ENCODE results near the gene PRKN. TPM values are rescaled to one million over a fixed set of nuclear protein-coding genes. Genes with fewer than 3 reads are reported as not detected.

PRKN gene
- total RNA-seq, 4 donors from 2014 or later = 4.5 to 12.3 (median 9.0) TPM

DNA sequence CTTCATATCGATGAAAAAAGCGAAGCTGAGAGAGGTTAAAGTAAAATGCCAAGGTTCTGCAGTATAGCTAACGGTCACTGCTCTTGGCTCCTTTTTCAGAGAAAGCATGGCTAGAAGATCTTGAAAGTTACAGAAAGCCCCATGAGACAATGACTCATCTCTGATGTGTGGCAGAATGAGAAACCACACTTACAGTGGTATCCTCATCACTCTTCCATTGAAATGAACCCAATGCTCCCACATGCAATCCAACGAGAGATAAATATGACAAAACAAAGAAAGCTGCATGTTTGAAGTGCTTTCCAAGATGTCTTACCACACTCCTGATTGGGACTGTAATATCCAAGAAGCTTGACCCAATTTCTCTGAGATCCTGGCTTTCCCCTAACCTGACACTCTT lies 694.9 kb downstream of the PRKN start:
- Histone ChIP-seq H3K4me1 (no peaks in the 10 kb centered on the region), H3K4me3 (no peak overlapping the region), H3K36me3 (no peaks in the 10 kb centered on the region), H3K27me3 (no peaks in the 10 kb centered on the region), H3K27ac (no peak overlapping the region), H3K9me3 (no peaks in the 10 kb centered on the region)
- intact Hi-C loops (cut with DNase I; ENCODE audit: low total_unique reads) = no loop called here
- DNase-seq = no peak
- WGBS, 2 donors (ENCODE audit: low coverage in 1 of 2) = 85 to 95% methylated on average over 4 of the region's 4 CpGs
- in situ Hi-C loops (cut with MboI; ENCODE audit: low pct_ligation_motif_present in 1 of 4, low pct_unique_long_range_greater_than_20kb in 1 of 4, low sequenced_read_pairs in 3 of 4) = no loop called here
- TF ChIP-seq POLR2AphosphoS5 (IDR thresholded peaks at IDR 0.05) = no peak
- TF ChIP-seq, protein P1, sequence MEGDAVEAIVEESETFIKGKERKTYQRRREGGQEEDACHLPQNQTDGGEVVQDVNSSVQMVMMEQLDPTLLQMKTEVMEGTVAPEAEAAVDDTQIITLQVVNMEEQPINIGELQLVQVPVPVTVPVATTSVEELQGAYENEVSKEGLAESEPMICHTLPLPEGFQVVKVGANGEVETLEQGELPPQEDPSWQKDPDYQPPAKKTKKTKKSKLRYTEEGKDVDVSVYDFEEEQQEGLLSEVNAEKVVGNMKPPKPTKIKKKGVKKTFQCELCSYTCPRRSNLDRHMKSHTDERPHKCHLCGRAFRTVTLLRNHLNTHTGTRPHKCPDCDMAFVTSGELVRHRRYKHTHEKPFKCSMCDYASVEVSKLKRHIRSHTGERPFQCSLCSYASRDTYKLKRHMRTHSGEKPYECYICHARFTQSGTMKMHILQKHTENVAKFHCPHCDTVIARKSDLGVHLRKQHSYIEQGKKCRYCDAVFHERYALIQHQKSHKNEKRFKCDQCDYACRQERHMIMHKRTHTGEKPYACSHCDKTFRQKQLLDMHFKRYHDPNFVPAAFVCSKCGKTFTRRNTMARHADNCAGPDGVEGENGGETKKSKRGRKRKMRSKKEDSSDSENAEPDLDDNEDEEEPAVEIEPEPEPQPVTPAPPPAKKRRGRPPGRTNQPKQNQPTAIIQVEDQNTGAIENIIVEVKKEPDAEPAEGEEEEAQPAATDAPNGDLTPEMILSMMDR (IDR thresholded peaks at IDR 0.05) = no peak
- no peak for TF ChIP-seq POLR2A (IDR thresholded peaks at IDR 0.05)

DNA sequence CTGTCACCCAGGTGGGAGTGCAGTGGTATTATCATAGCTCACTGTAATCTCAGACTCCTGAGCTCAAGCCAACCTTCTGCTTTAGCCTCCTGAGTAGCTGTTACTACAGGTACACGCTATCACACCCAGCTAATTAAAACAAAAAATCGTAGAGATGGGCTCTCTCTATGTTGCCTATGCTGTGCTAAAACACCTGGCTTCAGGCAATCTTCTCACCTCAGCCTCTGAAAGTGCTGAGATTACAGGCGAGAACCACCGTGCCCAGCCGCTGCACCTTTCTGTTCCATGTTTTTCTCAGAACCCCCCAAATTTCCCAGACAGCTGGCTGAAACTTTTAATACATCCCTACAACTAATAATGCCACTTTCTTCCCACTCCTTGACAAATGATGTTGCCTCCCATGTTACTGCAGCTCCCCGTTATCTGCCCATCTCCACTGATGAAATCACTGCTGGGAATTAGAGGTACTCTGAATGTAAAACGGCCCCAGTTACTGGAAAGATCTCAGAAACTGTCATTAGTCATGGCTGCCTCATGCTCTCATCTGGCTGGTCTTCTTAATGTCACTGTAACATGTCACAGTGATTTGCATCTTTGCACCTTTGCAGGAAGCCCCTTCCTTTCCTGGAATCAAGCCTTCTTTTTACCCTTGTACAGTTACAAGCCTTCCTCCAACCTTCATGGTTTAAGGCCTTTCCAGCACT lies 697.5 kb downstream of the PRKN start:
- no peak for DNase-seq
- H3K27me3 ChIP-seq = no peaks in the 10 kb centered on the region
- H3K27ac ChIP-seq = no peak overlapping the region
- in situ Hi-C loops (cut with MboI; ENCODE audit: low pct_ligation_motif_present in 1 of 4, low pct_unique_long_range_greater_than_20kb in 1 of 4, low sequenced_read_pairs in 3 of 4) (no loop called here), intact Hi-C loops (cut with DNase I; ENCODE audit: low total_unique reads) (no loop called here)
- TF ChIP-seq EP300 (IDR thresholded peaks at IDR 0.05; ENCODE audit: low read depth) = no peak
- TF ChIP-seq POLR2A (IDR thresholded peaks at IDR 0.05) = no peak
- TF ChIP-seq, protein P1 (IDR thresholded peaks at IDR 0.05) = no peak
- TF ChIP-seq POLR2AphosphoS5 (IDR thresholded peaks at IDR 0.05) = no peak
- WGBS, 2 donors (ENCODE audit: low coverage in 1 of 2) = 83 to 100% methylated on average over 2 to 7 of the region's 7 CpGs
- H3K4me1 ChIP-seq = no peaks in the 10 kb centered on the region
- H3K4me3 ChIP-seq = no peak overlapping the region
- H3K9me3 ChIP-seq = no peaks in the 10 kb centered on the region
- H3K36me3 ChIP-seq = no peaks in the 10 kb centered on the region

DNA sequence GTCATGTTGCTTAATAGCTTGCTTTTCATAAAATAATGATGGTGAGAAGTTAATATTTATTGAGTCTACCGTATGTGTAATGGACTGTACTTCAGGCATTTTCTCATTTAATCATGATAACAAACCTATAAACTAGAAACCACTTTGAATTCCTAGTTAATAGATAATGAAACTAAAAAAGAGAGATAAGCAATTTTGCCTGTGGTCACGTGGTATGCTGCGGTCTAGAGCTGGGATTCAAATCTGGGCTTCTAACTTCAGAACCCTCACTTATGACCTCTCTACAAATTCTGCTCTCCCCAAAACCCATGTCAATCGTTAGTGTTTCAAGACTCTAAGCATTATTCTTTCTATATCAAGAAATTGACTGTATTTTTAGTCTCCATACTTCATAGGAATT lies 700.7 kb downstream of the PRKN start:
- DNase-seq = no peak
- 47 to 57% methylated on average over 4 of the region's 4 CpGs for WGBS, 2 donors (ENCODE audit: low coverage in 1 of 2)
- in situ Hi-C loops (cut with MboI; ENCODE audit: low pct_ligation_motif_present in 1 of 4, low pct_unique_long_range_greater_than_20kb in 1 of 4, low sequenced_read_pairs in 3 of 4) = no loop called here

DNA sequence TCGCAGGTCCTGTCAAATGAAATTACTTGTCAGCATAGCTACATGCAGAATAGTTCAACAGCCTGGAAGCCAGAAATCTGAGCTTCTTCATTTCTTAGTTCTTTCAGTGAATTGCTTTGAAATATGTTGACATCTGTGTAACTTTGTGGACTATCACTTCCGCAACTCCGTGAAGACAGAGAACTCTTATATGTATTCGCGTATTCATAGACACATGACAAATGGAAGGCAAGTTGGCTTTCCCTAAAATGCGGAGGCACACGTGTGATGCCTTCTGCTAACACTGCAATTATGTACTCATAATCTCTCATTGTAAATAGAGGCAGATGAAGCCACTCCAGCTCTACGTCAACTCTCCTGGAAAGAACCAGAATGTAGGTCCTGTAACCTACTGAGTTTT lies 701.5 kb downstream of the PRKN start:
- Histone ChIP-seq H3K27me3 (no peaks in the 10 kb centered on the region), H3K4me1 (no peaks in the 10 kb centered on the region), H3K4me3 (no peak overlapping the region), H3K36me3 (no peaks in the 10 kb centered on the region), H3K27ac (no peak overlapping the region), H3K9me3 (no peaks in the 10 kb centered on the region)
- DNase-seq = no peak
- WGBS, 2 donors (ENCODE audit: low coverage in 1 of 2) = 93 to 99% methylated on average over 7 to 8 of the region's 8 CpGs
- in situ Hi-C loops (cut with MboI; ENCODE audit: low pct_ligation_motif_present in 1 of 4, low pct_unique_long_range_greater_than_20kb in 1 of 4, low sequenced_read_pairs in 3 of 4) (no loop called here), intact Hi-C loops (cut with DNase I; ENCODE audit: low total_unique reads) (no loop called here)
- TF ChIP-seq POLR2AphosphoS5 (IDR thresholded peaks at IDR 0.05) (no peak), EP300 (IDR thresholded peaks at IDR 0.05; ENCODE audit: low read depth) (no peak), POLR2A (IDR thresholded peaks at IDR 0.05) (no peak)
- TF ChIP-seq, protein P1 (IDR thresholded peaks at IDR 0.05) = no peak

More for the DNA sequence above, 700.7 kb downstream of the PRKN start:
- intact Hi-C loops (cut with DNase I; ENCODE audit: low total_unique reads) = no loop called here
- H3K27ac ChIP-seq = no peak overlapping the region
- H3K4me1 ChIP-seq = no peaks in the 10 kb centered on the region
- no peak overlapping the region for H3K4me3 ChIP-seq
- TF ChIP-seq EP300 (IDR thresholded peaks at IDR 0.05; ENCODE audit: low read depth) (no peak), POLR2A (IDR thresholded peaks at IDR 0.05) (no peak), POLR2AphosphoS5 (IDR thresholded peaks at IDR 0.05) (no peak)
- TF ChIP-seq, protein P1 (IDR thresholded peaks at IDR 0.05) = no peak
- no peaks in the 10 kb centered on the region for H3K27me3 ChIP-seq
- no peaks in the 10 kb centered on the region for H3K36me3 ChIP-seq
- no peaks in the 10 kb centered on the region for H3K9me3 ChIP-seq
